GM18858 (cell line): Measurements from ENCODE around the gene TEX48.

Experiments used
- ATAC-seq: cut with Tn5 transposase; IDR thresholded peaks from one replicate; pipeline ENCODE4 v1.9.1; 2021; ENCODE audit not compliant: unreplicated experiment

The TEX48 gene, protein sequence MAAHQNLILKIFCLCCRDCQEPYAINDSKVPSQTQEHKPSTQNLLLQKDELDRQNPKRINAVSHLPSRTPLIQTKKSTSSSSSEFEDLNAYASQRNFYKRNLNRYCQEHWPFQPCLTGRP

DNA sequence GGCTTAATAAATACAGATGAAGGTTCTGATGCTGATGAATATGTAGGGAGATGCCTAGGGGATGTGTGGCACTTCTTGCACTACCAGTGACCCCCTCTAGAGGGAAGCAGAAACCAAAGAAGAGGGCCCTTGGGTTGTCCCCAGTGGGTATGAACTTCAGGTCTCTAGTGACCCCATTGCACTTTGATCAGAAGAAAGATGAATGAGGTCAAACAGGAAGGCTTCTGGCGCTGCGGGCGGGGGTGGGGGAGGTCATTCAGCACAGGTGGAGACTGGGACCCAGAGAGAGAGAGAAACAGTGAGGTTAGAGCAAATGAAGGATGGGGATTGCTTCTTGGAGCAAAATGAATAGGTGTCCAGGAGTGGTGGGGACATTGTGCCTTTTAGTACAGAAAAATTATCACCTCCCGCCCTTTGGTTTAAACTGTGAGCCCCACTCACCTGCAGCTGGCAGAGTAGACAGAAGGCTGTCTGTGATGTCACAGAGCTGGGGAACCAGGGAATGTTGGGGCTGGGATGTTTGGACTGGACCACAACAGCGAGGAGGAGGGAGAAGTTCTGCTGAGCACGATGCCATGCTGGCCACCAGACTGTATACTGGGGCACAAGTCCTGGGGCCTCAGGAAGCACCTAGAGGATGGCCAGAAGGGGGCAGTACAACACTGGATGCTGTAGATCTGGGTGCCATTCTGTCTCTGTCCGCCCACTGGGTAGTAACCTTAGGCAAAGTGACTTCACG lies at the start of gene TEX48:
TSS of gene TEX48 (minus strand) at position 599 of the 739 bp plus-strand sequence. CDS start 10,469 bp downstream, outside the sequence.
- ATAC-seq: no peak

DNA sequence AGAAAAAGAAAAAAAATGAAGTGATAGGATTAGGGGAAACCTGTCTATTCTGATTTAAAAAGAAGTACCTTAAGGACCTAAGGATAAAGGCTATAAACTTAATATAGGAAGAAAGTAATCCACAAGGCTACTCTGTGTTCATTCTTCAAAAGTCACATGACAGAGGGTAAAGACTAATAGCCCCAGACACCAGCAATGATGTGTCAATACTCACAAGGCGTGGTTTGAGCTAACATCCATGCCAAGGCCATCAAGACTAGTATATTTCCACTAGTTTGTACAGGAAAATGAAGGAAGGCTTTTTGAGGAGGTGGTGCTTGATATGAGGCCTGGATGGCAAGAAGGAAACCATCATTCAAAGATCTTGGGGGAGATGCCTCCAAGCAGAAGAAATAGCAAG lies 49.7 kb upstream of the TEX48 start:
- ATAC-seq: no peak

DNA sequence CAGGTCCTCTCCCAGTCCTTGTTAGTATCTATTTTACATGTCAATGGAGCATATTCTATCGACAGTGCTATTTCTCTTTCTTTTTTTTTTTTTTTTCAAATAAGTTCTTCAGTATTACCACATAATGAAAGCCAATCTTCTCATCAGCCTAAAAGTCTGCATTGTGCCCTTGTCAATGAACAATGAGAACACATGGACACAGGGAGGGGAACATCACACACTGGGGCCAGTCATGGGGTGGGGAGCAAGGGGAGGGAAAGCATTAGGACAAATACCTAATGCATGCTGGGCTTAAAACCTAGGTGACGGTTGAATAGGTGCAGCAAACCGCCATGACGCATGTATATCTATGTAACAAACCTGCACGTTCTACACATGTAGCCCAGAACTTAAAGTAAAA lies 47.7 kb upstream of the TEX48 start:
- ATAC-seq: no peak

DNA sequence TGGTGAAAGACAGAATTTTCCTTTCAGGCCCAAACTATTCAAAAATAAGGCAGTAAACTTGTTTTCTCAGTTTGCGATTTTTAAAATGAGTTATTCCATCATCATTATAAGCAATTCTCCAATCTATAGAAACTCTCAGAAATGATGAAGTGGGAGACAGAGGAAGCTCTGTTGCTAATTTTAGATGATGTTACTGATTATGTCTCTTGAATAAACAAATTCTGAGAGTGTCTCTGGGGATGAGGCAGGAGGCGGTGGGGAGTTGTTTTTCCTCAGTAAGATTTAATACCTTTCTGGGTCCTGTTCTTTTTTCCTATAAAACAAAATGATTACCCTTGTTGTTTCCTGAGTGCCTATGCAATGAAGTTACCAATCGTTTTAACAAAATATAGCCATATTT lies 43.9 kb upstream of the TEX48 start:
- no peak for ATAC-seq

DNA sequence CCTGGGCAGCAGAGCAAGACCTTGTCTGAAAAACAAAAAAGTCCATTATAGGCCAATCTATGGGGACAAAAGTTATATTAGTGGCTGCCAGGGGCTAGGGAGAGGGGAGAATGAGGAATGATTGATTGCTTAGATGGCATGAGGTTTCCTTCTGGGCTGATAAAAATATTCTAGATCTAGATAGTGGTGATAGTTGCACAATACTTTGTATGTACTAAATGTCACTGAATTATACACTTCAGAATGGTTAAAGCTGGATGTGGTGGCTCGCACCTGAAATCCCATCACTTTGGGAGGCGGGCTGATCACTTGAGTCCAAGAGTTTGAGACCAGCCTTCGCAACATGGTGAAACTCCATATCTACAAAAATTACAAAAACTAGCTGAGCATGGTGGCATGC lies 42.8 kb upstream of the TEX48 start:
- ATAC-seq: no peak

DNA sequence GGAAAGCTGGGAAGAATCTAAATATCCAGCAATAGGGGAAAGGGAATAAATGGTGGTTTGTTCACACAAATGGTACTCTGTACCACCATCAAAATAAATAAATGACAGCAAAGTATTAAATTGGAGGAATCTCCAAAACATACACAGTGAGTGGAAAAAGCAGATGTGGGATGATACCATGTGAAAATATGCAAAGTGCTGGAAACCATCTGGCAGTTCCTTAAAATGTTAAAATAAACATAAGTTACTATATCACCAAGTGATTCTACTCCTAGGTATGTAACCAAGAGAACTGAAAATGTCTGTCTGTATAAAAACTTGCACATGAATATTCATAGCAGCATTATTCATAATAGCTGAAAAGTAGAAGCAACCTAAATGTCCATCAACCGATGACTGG lies 41.9 kb upstream of the TEX48 start:
- ATAC-seq: no peak

DNA sequence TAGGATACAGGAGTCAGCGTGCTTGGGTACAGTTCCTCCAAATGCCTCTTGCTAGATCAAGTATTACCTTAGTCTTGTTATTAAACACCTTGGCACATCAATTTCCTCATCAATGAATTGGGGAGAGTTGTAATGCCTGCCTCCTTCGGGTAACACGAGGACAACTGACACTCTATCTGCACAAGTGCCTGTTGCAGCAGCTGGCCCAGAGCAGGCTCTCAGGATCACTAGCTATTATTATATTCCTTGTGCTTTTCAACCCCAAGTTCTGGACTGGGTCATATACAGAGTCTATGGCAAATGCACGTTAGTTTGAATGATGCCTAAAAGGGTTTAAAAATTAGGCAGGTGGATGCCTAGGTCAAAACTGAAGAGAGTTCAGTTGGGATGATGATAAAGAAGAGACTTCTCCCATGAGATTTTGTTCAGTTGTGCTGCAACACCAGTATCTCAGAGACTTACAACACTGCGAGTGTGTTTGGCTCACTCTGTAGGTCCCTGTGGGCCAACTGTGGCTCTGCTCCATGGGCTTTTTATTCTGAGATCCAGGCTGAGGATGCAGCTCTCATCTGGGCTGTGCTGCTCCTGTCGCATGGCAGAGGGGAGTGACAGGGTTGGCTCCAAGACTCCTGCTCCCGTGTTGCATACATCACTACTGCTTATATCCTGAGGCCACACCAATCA lies 41.1 kb upstream of the TEX48 start:
- ATAC-seq: no peak

DNA sequence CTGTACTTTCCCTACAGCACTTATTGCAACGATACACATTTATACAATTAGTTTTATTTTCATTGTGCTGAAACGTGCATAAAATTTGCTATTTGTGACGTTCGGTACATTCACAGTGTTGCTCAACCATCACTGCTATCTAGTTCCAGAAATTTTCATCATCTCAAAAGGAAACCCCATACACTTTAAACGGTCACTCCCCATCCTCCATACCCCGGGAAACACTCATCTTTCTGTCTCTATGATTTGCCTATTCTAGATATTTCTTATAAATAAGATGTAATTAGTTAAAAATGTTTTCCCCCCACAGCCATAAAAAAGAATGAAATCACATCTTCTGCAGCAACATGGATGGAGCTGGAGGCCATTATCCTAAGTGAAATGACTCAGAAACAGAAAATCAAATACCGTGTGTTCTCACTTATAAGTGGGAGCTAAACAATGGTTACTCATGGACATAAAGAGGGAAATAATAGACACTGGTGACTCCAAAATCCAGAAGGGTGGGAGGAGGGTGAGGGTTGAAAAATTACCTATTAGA lies 40.2 kb upstream of the TEX48 start:
- ATAC-seq: no peak

DNA sequence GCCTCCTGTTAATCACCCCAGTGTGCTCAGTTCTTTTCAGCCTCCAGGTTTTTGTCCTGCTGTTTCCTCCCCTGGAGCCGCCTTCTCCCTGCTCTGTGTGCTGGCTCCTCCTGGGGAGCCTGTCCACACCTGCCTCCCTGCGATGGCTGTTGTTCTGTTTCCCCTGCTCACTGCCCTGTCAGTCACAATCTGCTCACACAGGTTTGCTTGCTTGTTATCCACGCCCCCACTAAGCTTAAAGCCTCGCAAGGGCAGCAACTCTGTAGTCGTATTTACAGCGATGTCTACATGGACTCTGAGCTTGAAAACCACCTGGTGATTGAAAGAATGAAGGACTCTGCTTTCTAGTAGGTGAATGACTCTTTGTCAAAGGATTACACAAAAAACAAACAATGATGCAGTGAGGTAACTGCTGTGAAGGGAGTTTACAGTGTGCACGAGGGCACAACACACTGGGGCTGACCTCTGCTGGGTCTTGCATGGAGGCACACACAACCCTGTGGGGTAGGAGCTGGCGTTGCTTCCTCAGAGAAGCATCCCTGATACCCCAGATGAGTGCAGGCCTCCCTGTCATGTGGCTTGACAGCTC lies 39.6 kb upstream of the TEX48 start:
- ATAC-seq: no peak

DNA sequence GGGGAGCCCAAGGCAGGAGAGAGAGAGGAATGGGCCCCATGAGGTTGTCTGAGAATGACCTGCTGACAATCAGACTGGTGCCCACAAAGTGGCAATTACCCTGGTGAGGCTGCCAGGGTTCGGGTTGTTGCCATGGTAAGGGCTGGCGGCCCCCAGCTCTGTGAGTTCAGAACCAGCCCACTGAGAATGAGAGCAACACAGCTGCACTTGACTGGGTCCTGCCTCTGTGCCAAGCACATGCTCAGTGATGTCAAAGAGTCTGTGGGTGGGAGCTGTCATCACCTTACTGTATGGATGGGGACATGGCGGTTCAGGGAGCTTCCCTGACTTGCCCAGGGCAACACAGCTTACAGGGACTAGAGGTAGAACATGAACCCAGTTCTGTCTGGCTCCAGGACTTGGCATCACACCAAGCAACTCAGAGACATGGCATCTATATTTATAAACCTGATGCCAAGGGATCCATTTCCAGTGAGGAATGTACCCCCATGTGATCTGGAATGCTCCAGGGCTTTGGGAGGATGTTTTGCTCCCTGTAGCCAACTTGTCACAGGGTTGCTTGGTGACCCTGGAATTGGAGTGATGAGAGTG lies 38.2 kb upstream of the TEX48 start:
- ATAC-seq: no peak

DNA sequence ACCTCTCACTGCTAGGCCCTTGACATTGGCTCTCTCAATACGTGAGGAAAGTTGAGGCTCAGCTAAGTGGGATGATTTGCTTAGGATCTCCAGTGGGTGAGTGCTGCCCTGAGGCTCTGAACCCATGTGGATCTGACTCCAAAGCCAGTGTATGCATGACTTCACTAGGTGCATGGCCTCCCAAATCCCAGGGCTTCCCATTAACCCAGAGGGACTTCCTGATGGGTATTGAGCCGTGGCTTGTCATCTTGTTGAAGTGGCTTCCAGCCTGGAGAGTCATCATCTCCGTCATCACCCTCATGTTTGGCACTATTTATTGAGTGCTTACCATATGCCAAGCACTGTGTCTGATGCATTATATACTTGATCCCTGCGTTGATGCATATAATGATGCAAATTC lies 37.3 kb upstream of the TEX48 start:
- ATAC-seq: no peak

DNA sequence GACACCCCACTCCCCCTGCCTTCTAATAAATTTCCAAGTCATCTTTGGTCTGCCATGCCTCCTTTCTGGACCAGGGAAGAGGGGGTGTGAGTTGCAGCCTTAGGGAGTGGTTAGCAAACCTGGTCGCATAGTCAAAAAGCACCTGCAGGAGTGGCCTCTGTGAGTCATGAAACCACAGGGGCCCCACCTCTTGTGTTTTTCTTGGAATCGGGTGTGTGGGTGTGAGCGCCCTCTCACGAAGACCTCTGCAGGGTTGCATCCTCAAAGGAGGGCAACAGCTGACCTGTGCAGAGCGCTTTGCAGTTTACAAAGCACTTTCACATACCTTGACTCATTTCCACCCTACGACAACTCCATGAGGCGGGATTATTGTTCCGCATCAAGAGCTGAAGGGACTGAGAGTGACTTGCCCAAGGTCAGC lies 36.8 kb upstream of the TEX48 start:
- ATAC-seq: no peak

DNA sequence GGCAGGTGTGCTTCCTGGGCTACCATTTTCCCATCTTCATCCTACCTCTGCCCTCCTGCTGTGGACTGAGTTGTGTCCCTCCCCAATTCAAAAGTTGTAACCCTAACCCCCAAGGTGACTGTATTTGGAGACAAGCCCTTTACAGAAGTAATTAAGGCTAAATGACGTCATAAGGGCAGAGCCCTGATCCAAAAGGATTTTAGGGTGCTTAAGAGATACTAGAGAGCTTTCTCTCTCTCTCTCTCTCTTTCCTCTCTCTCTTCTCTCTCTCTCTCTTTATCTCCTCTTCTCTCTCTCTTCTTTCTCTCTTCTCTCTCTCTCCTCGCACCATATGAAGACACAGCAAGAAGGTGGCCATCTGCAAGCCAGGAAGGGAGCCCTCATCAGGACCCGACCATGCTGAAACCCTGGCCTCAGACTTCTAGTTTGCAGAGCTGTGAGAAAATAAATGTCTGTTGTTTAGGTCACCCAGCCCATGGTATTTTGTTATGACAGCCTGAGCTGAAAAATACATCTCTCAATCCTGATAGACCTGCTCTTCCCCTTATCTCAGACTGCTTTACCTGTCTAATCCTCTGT lies 36.0 kb upstream of the TEX48 start:
- no peak for ATAC-seq

DNA sequence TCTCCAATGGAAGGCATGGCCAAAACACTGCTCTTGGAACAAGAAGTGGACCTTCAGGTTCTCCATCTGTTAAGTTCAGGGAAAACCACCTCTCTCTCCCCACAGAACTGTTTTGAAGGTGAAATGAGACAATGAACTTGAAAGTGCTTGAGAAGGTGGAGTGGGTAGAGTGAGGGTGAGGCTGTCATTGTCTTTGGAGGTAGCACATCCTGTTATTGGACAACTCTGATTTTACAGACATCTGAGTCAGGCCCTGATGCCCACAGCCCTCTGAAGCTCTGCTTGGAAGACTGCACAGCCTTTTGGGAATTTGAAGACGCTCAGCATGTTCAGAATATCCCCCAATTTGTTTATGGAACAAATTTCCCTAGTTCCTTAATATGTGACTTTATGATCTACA lies 27.6 kb upstream of the TEX48 start:
- ATAC-seq: no peak

DNA sequence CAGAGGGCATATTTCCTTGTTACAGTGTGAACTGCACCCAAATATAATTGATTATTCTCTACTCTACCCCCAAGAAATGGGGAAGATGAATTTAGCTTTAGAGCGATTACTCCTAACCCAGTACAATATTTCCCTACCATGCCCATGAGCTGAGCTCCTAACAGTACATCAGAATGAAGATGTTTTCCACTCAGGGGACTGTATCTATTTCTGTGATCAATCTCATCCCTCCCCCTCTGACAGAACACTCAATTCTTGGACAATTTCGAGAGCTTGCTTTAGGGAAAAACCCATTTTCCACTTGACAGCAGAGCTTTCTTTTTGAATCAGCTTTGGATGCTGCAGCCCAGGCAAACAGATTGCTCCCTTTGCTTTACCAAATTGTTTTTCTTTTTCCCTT lies 24.7 kb upstream of the TEX48 start:
- no peak for ATAC-seq

DNA sequence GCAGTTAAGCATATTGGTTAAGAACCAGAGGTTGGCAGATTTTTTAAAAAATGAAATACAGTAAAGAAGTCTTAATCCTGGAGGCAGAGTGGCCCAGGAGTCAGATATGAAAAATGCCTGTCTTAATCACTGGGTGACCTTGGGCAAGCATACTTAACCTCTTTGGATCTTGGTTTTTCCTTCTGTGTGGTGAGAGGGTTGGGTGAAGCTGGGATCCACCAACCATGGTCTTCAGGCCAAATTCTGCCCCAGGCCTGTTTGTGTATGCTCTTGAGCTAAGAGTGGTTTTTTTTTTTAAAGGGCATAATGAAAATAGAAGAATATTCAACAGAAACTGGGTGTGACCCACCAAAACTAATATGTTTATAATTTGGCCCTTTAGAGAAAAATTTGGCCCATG lies 20.0 kb upstream of the TEX48 start:
- no peak for ATAC-seq

DNA sequence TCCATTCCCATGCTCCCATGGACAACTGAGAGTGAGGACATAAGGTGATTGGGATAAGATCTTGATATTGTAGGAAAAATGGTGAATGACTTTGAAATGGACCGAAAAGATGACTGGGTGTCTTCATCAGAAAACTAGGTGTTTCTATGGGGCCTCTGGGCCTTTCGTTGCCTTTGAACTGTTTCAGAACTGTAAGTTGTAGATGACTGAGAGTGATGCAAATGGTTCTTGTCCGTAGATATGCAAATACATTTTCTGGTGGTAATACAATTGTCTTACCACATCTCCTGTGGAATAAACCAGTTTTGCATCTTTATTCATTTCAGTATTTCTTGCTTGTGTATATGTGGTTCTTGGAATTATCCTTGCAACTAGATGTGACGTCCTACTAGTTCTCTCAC lies 16.0 kb upstream of the TEX48 start:
- peak; percentile 27 for ATAC-seq

DNA sequence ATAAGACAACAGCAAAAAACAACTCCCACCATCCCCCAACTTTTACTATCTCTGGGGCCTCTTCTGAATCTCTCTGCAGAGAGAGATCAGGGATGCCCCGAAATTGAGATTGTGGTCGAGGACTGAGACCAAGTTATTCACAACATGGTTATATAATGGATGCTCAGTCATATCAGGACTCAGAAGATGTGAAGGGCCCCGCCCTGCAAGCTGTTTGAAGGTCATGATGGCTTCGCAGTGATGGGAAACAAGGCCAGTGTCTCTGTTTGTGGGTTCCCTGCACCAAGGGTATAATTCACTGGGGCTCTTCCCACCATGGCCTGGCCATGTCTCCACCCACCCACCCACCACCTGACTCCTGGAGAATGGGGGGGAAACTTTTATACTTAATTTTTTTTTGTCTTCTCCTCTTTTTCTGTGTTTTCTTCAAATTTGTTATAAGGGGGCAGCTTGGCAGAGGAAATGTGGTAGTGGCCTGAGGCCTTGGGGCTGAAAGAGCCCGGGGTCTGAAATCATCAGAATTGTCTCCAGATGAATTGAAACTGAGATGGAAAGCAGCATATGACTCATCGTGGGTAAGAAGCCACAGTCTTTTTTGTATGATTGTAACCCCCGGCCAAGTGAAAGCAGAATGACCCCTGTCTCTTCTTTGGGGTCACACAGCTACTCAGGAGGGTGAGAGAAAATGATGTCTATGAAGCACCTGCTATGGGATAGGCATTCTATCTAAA lies 15.0 kb upstream of the TEX48 start:
- ATAC-seq: peak; percentile 51

DNA sequence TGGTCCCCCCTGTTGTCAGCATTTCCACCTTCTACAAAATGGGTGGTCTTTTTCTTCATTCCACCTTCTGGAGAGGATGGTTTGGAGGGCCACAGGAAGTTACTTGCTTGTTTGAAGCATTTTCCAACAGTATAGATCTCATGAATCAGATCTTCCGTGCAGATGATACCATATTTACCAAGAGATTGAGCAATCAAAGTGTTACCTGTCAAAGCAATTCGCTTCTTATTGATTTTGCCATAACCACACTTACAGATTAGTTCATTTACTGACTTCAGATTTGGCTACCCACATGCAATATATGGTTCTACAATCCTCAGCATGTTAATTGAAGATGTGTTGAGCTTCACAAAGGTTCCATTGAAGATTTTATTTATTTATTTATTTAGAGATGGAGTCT lies 14.0 kb upstream of the TEX48 start:
- no peak for ATAC-seq

DNA sequence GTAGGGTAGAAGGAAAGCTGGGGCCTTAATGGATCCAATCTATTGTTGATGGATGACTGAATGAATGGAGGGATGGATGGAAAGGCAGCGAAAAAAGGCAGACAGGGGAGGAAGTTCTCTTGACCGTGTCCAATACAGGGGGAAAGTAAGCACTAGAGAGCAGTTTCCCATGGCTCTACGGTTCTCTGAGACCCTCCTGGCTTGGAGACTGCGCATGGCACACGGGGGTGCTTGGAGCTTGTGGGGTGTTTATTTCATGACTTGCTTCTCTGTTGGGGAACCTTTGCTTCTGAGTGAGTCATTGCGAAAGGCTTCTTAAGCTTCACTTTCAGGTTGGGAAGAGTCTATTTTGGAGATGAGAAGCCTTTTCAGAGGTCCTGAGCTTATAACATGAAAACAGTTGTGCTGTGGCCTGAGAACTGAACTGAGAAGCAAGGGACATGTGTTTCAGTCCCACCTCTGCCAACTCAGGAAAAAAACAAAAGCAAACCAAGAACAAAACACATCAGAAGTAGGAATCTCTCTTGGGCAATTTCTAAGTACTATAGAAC lies 12.8 kb upstream of the TEX48 start:
- peak; percentile 37 for ATAC-seq
